Subcutaneous adipose tissue (tissue), 4 donors: ENCODE results near the gene SOX10. TPM values are rescaled to one million over a fixed set of nuclear protein-coding genes. Genes with fewer than 3 reads are reported as not detected.

Experiments
- CTCF ChIP-seq: fragments of 450-650 bp; IDR thresholded peaks from one replicate; pipeline ENCODE4 v1.5.1; 2016; ENCODE audit warnings: low read depth, mild to moderate bottlenecking, control low read depth, antibody characterized with exemption, moderate library complexity
- total RNA-seq, 4 donors: library from RNA; depleted of rRNA; stranded (reverse); fragments of >200 nt; gene quantifications; one replicate each; pipeline ENCODE4 v1.1.0, GENCODE V29; 2016

The SOX10 gene
- total RNA-seq, 4 donors from 2014 or later, result 0.19 TPM; not detected in 3

- no peak for TF ChIP-seq CTCF
Observed at GRCh38 chr22:37971475-37972434, 12.6 kb downstream of the SOX10 start.

GRCh38 chr22:37970864-37971263, 13.5 kb downstream of the SOX10 start:
- no peak for TF ChIP-seq CTCF

- no peak for TF ChIP-seq CTCF
Observed at GRCh38 chr22:37968452-37969251, 15.7 kb downstream of the SOX10 start.

GRCh38 chr22:37967637-37968451, 16.5 kb downstream of the SOX10 start:
- TF ChIP-seq CTCF, result no peak

GRCh38 chr22:37967147-37967546, 17.2 kb downstream of the SOX10 start:
- no peak for TF ChIP-seq CTCF

GRCh38 chr22:37965940-37966664, 18.3 kb downstream of the SOX10 start:
- TF ChIP-seq CTCF, result no peak
